ENCODE measurements around the gene SCFD2. TPM values are rescaled to one million over a fixed set of nuclear protein-coding genes. Genes with fewer than 3 reads are reported as not detected.

Gene SCFD2
- total RNA-seq, 1 donor from 2014 or later, result 11.9 TPM

DNA sequence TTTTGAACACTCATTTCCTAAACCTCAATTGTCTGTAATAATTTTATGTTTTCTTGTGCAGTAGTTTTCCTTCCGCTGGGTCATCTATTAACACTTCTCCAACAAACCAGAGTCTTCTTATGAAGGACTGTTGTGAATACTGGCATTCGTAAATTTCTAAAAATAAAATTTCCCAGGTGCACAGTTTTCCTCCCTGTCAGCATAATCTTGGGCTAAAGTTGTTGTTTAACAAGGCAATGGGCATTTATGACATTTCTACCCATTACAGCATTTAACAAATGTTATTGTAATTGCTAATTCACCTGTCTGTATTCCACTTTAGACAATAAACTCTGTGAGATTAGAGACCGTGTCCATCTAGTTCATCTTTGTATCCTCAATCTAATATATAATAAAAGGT lies 1.2 kb downstream of the SCFD2 start:
- peak overlapping the region; percentile 95 for H3K4me3 Mint-ChIP-seq (ENCODE audit: unreplicated experiment)
- no peak for DNase-seq (ENCODE audit: low read depth)
- Histone ChIP-seq H3K79me2 (ENCODE audit: insufficient read depth, low read length) (peaks cover 60% of the 10 kb centered on the region), H3K9ac (ENCODE audit: low read length) (peak overlapping the region; percentile 85), H3K27me3 (ENCODE audit: insufficient read depth, low read length) (peaks cover 10% of the 10 kb centered on the region), H3K4me3 (ENCODE audit: insufficient read depth, low read depth, low read length) (peak overlapping the region; percentile 96), H3K4me1 (ENCODE audit: insufficient read depth, low read length) (peaks cover 3% of the 10 kb centered on the region), H2AFZ (ENCODE audit: low read depth, low read length) (no peak overlapping the region), H4K20me1 (ENCODE audit: insufficient read depth, low read length) (peaks cover 3% of the 10 kb centered on the region), H3K4me2 (ENCODE audit: low read length) (peak overlapping the region; percentile 90), H3K9me3 (ENCODE audit: insufficient read depth, low read depth, low read length) (no peaks in the 10 kb centered on the region), H3K36me3 (ENCODE audit: insufficient read depth, low read length) (no peaks in the 10 kb centered on the region), H3K27ac (ENCODE audit: low read depth, low read length) (no peak overlapping the region)
- no peak overlapping the region for H3K27ac Mint-ChIP-seq (ENCODE audit: unreplicated experiment)
- TF ChIP-seq EZH2 (IDR thresholded peaks at IDR 0.05; ENCODE audit: insufficient read depth, low read length), result no peak
- TF ChIP-seq CTCF (IDR thresholded peaks at IDR 0.05; ENCODE audit: insufficient read depth, low read depth, low read length), result no peak
- H3K36me3 Mint-ChIP-seq (ENCODE audit: low read depth, unreplicated experiment), result no peaks in the 10 kb centered on the region
- no peaks in the 10 kb centered on the region for H3K9me3 Mint-ChIP-seq (ENCODE audit: unreplicated experiment)
- peaks cover 16% of the 10 kb centered on the region for H3K27me3 Mint-ChIP-seq (ENCODE audit: low read depth, unreplicated experiment)
- H3K4me1 Mint-ChIP-seq (ENCODE audit: low read depth, unreplicated experiment), result peaks cover 11% of the 10 kb centered on the region
- no peak for FAIRE-seq

DNA sequence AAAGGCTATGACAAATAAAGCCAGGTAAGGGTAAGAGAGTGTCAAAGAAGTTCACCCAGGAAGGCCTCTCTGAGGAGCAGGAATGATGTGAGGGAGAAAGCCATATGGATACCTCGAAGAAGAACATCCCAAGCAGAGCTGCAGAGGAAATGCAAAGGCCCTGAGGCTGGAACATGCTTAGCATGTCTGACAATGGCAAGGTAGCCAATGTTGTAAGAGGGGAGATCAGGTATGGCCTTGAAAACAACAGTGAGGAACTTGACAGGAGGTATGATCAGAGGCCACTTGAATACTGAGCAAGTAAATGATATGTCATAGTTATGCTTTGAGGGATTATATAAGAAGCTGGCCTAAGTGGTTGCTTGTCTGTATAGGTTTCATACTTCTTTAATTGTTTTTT lies 3.8 kb downstream of the SCFD2 start:
- Mint-ChIP-seq H3K36me3 (ENCODE audit: low read depth, unreplicated experiment) (no peaks in the 10 kb centered on the region), H3K9me3 (ENCODE audit: unreplicated experiment) (no peaks in the 10 kb centered on the region), H3K4me3 (ENCODE audit: unreplicated experiment) (no peak overlapping the region), H3K27me3 (ENCODE audit: low read depth, unreplicated experiment) (no peaks in the 10 kb centered on the region), H3K4me1 (ENCODE audit: low read depth, unreplicated experiment) (peaks cover 11% of the 10 kb centered on the region), H3K27ac (ENCODE audit: unreplicated experiment) (no peak overlapping the region)
- TF ChIP-seq CTCF (IDR thresholded peaks at IDR 0.05; ENCODE audit: insufficient read depth, low read depth, low read length) (no peak), EZH2 (IDR thresholded peaks at IDR 0.05; ENCODE audit: insufficient read depth, low read length) (no peak)
- H4K20me1 ChIP-seq (ENCODE audit: insufficient read depth, low read length), result peaks cover 7% of the 10 kb centered on the region
- H3K36me3 ChIP-seq (ENCODE audit: insufficient read depth, low read length), result no peaks in the 10 kb centered on the region
- H3K9me3 ChIP-seq (ENCODE audit: insufficient read depth, low read depth, low read length), result no peaks in the 10 kb centered on the region
- H3K4me2 ChIP-seq (ENCODE audit: low read length), result peak overlapping the region; percentile 47
- DNase-seq (ENCODE audit: low read depth), result no peak
- no peak for FAIRE-seq
- peaks cover 3% of the 10 kb centered on the region for H3K4me1 ChIP-seq (ENCODE audit: insufficient read depth, low read length)
- no peaks in the 10 kb centered on the region for H3K27me3 ChIP-seq (ENCODE audit: insufficient read depth, low read length)
- H3K27ac ChIP-seq (ENCODE audit: low read depth, low read length), result no peak overlapping the region
- no peak overlapping the region for H3K9ac ChIP-seq (ENCODE audit: low read length)
- peaks cover 78% of the 10 kb centered on the region for H3K79me2 ChIP-seq (ENCODE audit: insufficient read depth, low read length)
- H2AFZ ChIP-seq (ENCODE audit: low read depth, low read length), result no peak overlapping the region
- H3K4me3 ChIP-seq (ENCODE audit: insufficient read depth, low read depth, low read length), result no peak overlapping the region

GRCh38 chr4:53361451-53361850 lies 4.4 kb downstream of the SCFD2 start:
- TF ChIP-seq CTCF (IDR thresholded peaks at IDR 0.05; ENCODE audit: insufficient read depth, low read depth, low read length) (no peak), EZH2 (IDR thresholded peaks at IDR 0.05; ENCODE audit: insufficient read depth, low read length) (no peak)
- H3K4me1 ChIP-seq (ENCODE audit: insufficient read depth, low read length), result peaks cover 3% of the 10 kb centered on the region

More at GRCh38 chr4:53361451-53361850, 4.4 kb downstream of the SCFD2 start:
- Histone ChIP-seq H3K36me3 (ENCODE audit: insufficient read depth, low read length) (no peaks in the 10 kb centered on the region), H3K27me3 (ENCODE audit: insufficient read depth, low read length) (no peaks in the 10 kb centered on the region), H3K27ac (ENCODE audit: low read depth, low read length) (no peak overlapping the region), H3K4me2 (ENCODE audit: low read length) (peak overlapping the region; percentile 24), H2AFZ (ENCODE audit: low read depth, low read length) (no peak overlapping the region), H3K4me3 (ENCODE audit: insufficient read depth, low read depth, low read length) (no peak overlapping the region), H3K79me2 (ENCODE audit: insufficient read depth, low read length) (peaks cover 78% of the 10 kb centered on the region), H3K9ac (ENCODE audit: low read length) (no peak overlapping the region), H3K9me3 (ENCODE audit: insufficient read depth, low read depth, low read length) (no peaks in the 10 kb centered on the region), H4K20me1 (ENCODE audit: insufficient read depth, low read length) (peaks cover 7% of the 10 kb centered on the region)
- FAIRE-seq (no peak), DNase-seq (ENCODE audit: low read depth) (no peak)
- no peaks in the 10 kb centered on the region for H3K36me3 Mint-ChIP-seq (ENCODE audit: low read depth, unreplicated experiment)
- no peaks in the 10 kb centered on the region for H3K9me3 Mint-ChIP-seq (ENCODE audit: unreplicated experiment)
- H3K27ac Mint-ChIP-seq (ENCODE audit: unreplicated experiment), result no peak overlapping the region
- H3K27me3 Mint-ChIP-seq (ENCODE audit: low read depth, unreplicated experiment), result no peaks in the 10 kb centered on the region
- H3K4me3 Mint-ChIP-seq (ENCODE audit: unreplicated experiment), result no peak overlapping the region
- peaks cover 11% of the 10 kb centered on the region for H3K4me1 Mint-ChIP-seq (ENCODE audit: low read depth, unreplicated experiment)

Measured in astrocyte (in vitro differentiated cells and primary cell).